A549 (cell line): ENCODE data around the gene IER5L. TPM values are rescaled to one million over a fixed set of nuclear protein-coding genes. Genes with fewer than 3 reads are reported as not detected.

Experiments
- ATAC-seq, 2 experiments: fragments of 200-7000 bp in 1 of 2; fragments of >200 bp in 1 of 2; cut with Nextera tagmentation in 1 of 2; cut with Tn5 transposase in 1 of 2; 3 replicates each; pipeline versions ENCODE4 v1.8.0 to v1.9.1; 2018 to 2020; ENCODE audit warnings: mild to moderate bottlenecking in 1 of 2, moderate library complexity in 1 of 2
- CTCF ChIA-PET: fragments of 300-600 bp; sonication (Branson Sonifier 250); formaldehyde crosslinking; extraction: SDS; loops from one replicate; lab custom pipeline; 2021; ENCODE audit warnings: antibody characterized with exemption, inconsistent platforms; lab: Yijun Ruan, JAX
- POLR2A ChIA-PET: fragments of 350-600 bp; formaldehyde crosslinking; extraction: SDS; loops from one replicate; lab custom pipeline; 2021; ENCODE audit warnings: antibody characterized with exemption, inconsistent platforms; lab: Yijun Ruan, JAX
- DNase-seq, 2 experiments: peaks; one replicate each; pipeline versions ENCODE4 v3.0.0 to v3.0.0-alpha.2; 2011 to 2016; ENCODE audit warnings: low read depth in 1 of 2, low spot score in 1 of 2
- FAIRE-seq: peaks from 2 replicates; lab custom pipeline; 2011; peaks lifted over from hg19 to GRCh38; lab: Jason Lieb, UNC
- H3K27ac ChIP-seq, 2 experiments: fragments of >200 bp; sonication (Bioruptor Twin); formaldehyde crosslinking; 3 replicates each; pipeline ENCODE4 v1.5.1; 2016 to 2017
- H3K4me1 ChIP-seq: fragments of >200 bp; sonication (Bioruptor Twin); formaldehyde crosslinking; 3 replicates; pipeline ENCODE4 v1.6.1; 2016
- H3K4me2 ChIP-seq: fragments of >200 bp; sonication (Bioruptor Twin); formaldehyde crosslinking; 3 replicates; pipeline ENCODE4 v1.6.1; 2016
- H3K4me3 ChIP-seq: fragments of >200 bp; sonication (Bioruptor Twin); formaldehyde crosslinking; 3 replicates; pipeline ENCODE4 v1.5.1; 2016
- H3K9me3 ChIP-seq: fragments of >200 bp; sonication (Bioruptor Twin); formaldehyde crosslinking; 3 replicates; pipeline ENCODE4 v1.6.1; 2016
- CBX8 ChIP-seq: fragments of 200-600 bp; sonication (generic); IDR thresholded peaks from 2 replicates; pipeline ENCODE4 v1.6.1; 2016
- CEBPB ChIP-seq, 2 experiments: fragments of >200 bp in 1 of 2; sonication (Bioruptor Twin) in 1 of 2; formaldehyde crosslinking in 1 of 2; IDR thresholded peaks; 2 replicates each; pipeline ENCODE4 v1.6.1; 2012 to 2016
- CHD2 ChIP-seq: fragments of 150-350 bp; IDR thresholded peaks from 2 replicates; pipeline ENCODE4 v1.6.1; 2014; ENCODE audit warnings: low read length; ENCODE audit not compliant: partially characterized antibody
- EHF ChIP-seq: fragments of 250-450 bp; sonication (Bioruptor Pico); IDR thresholded peaks from 2 replicates; pipeline ENCODE4 v1.5.0; 2020; ENCODE audit warnings: mild to moderate bottlenecking
- FOSL2 ChIP-seq, 2 experiments: fragments of 450-650 bp in 1 of 2; fragments of >200 bp in 1 of 2; sonication (Bioruptor Twin) in 1 of 2; formaldehyde crosslinking; IDR thresholded peaks; 2 replicates each; pipeline versions ENCODE4 v1.5.0 to v1.6.1; 2016 to 2020; ENCODE audit warnings: mild to moderate bottlenecking in 1 of 2, moderate library complexity in 1 of 2
- GATA3 ChIP-seq: IDR thresholded peaks from 2 replicates; pipeline ENCODE4 v1.6.1; 2012; ENCODE audit warnings: borderline replicate concordance
- HEYL ChIP-seq: fragments of 250-450 bp; sonication (Bioruptor Pico); IDR thresholded peaks from 2 replicates; pipeline ENCODE4 v1.8.0; 2021; ENCODE audit warnings: mild to moderate bottlenecking, moderate library complexity
- HMGXB4 ChIP-seq: fragments of 250-450 bp; sonication (Bioruptor Pico); IDR thresholded peaks from 2 replicates; pipeline ENCODE4 v1.5.0; 2021; ENCODE audit warnings: mild to moderate bottlenecking, moderate library complexity, borderline replicate concordance
- JUNB ChIP-seq: fragments of >200 bp; sonication (Bioruptor Twin); formaldehyde crosslinking; IDR thresholded peaks from 2 replicates; pipeline ENCODE4 v1.6.1; 2016
- KDM1A ChIP-seq: fragments of 200-600 bp; sonication (generic); IDR thresholded peaks from 2 replicates; pipeline ENCODE4 v1.6.1; 2016; ENCODE audit warnings: low read depth, mild to moderate bottlenecking
- KDM5A ChIP-seq: fragments of 200-600 bp; sonication (generic); IDR thresholded peaks from 2 replicates; pipeline ENCODE4 v1.6.1; 2016; ENCODE audit warnings: antibody characterized with exemption, mild to moderate bottlenecking
- MYC ChIP-seq: IDR thresholded peaks from 2 replicates; pipeline ENCODE4 v1.6.1; 2012; ENCODE audit warnings: mild to moderate bottlenecking, inconsistent platforms, low read length, improper control_type of control experiment, borderline replicate concordance
- POLR2A ChIP-seq: IDR thresholded peaks from 2 replicates; pipeline ENCODE4 v1.6.1; 2012; ENCODE audit warnings: mild to moderate bottlenecking, low read length
- POLR2AphosphoS2 ChIP-seq: conservative IDR thresholded peaks from 2 replicates; pipeline ENCODE4 v1.6.1; 2012; ENCODE audit warnings: low read length, improper control_type of control experiment, inconsistent platforms
- RARB ChIP-seq: fragments of 250-450 bp; sonication (Bioruptor Pico); IDR thresholded peaks from 2 replicates; pipeline ENCODE4 v1.8.0; 2021; ENCODE audit warnings: mild to moderate bottlenecking, moderate library complexity
- RCOR1 ChIP-seq: fragments of 150-350 bp; IDR thresholded peaks from 2 replicates; pipeline ENCODE4 v1.6.1; 2014; ENCODE audit warnings: antibody characterized with exemption, low read length, low read depth
- RFX5 ChIP-seq: fragments of 450-650 bp; IDR thresholded peaks from 2 replicates; pipeline ENCODE4 v1.7.1; 2014; ENCODE audit warnings: antibody characterized with exemption, mild to moderate bottlenecking, moderate library complexity
- SMC3 ChIP-seq: fragments of >200 bp; sonication (Bioruptor Twin); formaldehyde crosslinking; IDR thresholded peaks from 3 replicates; pipeline ENCODE4 v1.6.1; 2018; ENCODE audit warnings: inconsistent platforms
- TFCP2L1 ChIP-seq: fragments of 250-450 bp; sonication (Bioruptor Pico); IDR thresholded peaks from 2 replicates; pipeline ENCODE4 v1.5.0; 2021; ENCODE audit warnings: mild to moderate bottlenecking
- USF2 ChIP-seq: fragments of 450-650 bp; IDR thresholded peaks from 2 replicates; pipeline ENCODE4 v1.6.1; 2014; ENCODE audit warnings: antibody characterized with exemption
- ZC3H11A ChIP-seq: fragments of 450-650 bp; IDR thresholded peaks from 2 replicates; pipeline ENCODE4 v1.6.1; 2014; ENCODE audit warnings: antibody characterized with exemption, mild to moderate bottlenecking
- ZNF302 ChIP-seq: fragments of 250-450 bp; sonication (Bioruptor Pico); IDR thresholded peaks from 2 replicates; pipeline ENCODE4 v1.9.0; 2021; ENCODE audit warnings: inconsistent platforms, mild to moderate bottlenecking, moderate library complexity
- ZSCAN20 ChIP-seq: fragments of 250-450 bp; sonication (Bioruptor Pico); IDR thresholded peaks from 2 replicates; pipeline ENCODE4 v1.8.0; 2022; ENCODE audit warnings: mild to moderate bottlenecking, moderate library complexity
- polyA plus RNA-seq, 4 experiments: library from polyadenylated mRNA; depleted of rRNA in 3 of 4; stranded (reverse); fragments of >200 nt; fragmentation: RNase III in 1 of 4; extraction: RNeasy Plus Mini Kit Qiagen cat#74134 plus additional on column Dnase treatment in 1 of 4; gene quantifications; 2 replicates in 3 of 4; 3 replicates in 1 of 4; pipeline ENCODE4 v1.2.3, GENCODE V29; 2011 to 2017
- TF ChIP-seq, protein P1 (sequence below): IDR thresholded peaks from 2 replicates; pipeline ENCODE4 v1.6.1; 2012
- TF ChIP-seq, protein P2 (sequence below): fragments of >200 bp; sonication (Bioruptor Twin); formaldehyde crosslinking; IDR thresholded peaks from 3 replicates; pipeline ENCODE4 v1.6.1; 2016

Gene IER5L
- polyA plus RNA-seq, 2 of the 4 experiments (the other 2 are of a cell fraction), result 25.1 to 67.5 TPM

DNA sequence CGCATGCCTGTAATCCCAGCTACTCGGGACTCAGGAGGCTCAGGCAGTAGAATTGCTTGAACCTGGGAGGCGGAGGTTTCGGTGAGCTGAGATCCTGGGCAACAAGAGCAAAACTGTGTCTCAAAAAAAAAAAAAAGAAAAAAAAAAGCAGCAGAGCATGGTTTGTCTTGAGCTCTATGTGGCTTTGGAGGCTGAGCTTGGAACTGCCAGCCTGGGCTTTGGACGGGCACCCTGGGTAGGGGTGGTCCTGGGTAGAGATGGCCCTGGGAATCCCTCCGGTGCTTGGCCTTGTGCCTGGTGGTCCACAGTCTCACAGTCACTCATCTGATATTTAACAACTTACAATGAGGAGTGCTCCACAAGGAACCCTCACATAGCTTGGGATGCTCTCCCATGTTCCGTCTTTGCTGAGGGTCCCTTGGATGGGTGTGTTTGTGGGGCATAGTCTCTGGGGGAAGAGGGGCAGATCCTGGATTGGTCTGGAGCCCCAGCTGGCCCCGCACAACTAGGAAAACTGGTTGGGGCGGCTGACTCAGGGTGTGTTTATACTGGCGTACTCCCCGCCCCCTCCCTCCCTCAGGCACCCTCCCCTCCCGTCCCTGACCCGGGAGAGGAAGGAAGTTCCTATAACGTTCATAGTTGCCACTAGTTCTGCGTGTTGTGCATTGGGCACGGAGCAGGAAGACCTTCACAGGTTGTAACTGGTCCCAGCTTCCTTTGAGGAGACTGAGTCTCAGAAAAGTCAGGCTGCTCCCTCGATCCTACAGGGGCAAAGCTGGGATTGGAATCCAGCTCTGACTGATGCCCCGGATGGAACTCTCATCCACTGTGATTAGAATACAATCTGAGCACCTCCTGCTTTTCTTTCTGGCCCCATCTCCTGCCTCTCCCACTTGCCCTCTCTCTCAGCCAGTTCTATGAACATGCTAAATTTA is 11.2 kb downstream of the IER5L start (continued):
- TF ChIP-seq CEBPB (IDR thresholded peaks at IDR 0.05) (no peak), HMGXB4 (CRISPR knock-in tag) (no peak), RARB (no peak), GATA3 (no peak), ZSCAN20 (no peak), CBX8 (no peak), KDM5A (no peak), EHF (no peak), SMC3 (no peak), ZC3H11A (no peak), POLR2AphosphoS2 (no peak), USF2 (no peak), KDM1A (no peak), FOSL2 (IDR thresholded peaks at IDR 0.05) (no peak), FOSL2 (CRISPR knock-in tag; IDR thresholded peaks at IDR 0.05) (no peak), RFX5 (no peak)
- TF ChIP-seq, protein P1, sequence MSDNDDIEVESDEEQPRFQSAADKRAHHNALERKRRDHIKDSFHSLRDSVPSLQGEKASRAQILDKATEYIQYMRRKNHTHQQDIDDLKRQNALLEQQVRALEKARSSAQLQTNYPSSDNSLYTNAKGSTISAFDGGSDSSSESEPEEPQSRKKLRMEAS, result peak; percentile 61; the same call in 1 of the 2 replicates

DNA sequence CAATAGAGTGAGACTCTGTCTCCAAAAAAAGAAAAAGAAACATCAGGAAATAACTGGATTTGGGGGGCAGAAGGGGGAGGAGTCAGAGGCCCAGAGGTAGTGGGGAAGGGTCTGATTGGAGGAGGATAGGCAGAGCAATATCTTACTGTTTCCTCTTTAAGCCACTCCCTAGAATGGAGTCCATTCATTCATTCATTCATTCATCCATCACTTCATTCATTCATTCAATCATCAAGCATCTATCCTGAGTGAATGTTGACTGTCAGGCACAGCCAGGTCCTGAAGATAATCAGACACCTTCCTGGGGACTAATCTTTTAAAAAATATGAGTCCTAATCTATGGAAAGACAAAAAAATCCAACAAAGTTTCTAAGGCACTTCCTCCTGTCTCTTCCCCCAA is 12.9 kb downstream of the IER5L start:
- no peak for ATAC-seq
- TF ChIP-seq RCOR1 (no peak), SMC3 (no peak), CHD2 (no peak), POLR2A (no peak), TFCP2L1 (CRISPR knock-in tag) (no peak), ZNF302 (CRISPR knock-in tag) (no peak), HEYL (CRISPR knock-in tag) (no peak), JUNB (no peak), MYC (no peak)
- TF ChIP-seq, protein P2, sequence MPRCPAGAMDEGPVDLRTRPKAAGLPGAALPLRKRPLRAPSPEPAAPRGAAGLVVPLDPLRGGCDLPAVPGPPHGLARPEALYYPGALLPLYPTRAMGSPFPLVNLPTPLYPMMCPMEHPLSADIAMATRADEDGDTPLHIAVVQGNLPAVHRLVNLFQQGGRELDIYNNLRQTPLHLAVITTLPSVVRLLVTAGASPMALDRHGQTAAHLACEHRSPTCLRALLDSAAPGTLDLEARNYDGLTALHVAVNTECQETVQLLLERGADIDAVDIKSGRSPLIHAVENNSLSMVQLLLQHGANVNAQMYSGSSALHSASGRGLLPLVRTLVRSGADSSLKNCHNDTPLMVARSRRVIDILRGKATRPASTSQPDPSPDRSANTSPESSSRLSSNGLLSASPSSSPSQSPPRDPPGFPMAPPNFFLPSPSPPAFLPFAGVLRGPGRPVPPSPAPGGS, result no peak
- TF ChIP-seq, all 56 proteins: peak for 0
- Histone ChIP-seq H3K4me1 (peaks cover 38% of the 10 kb centered on the region), H3K27ac (peak overlapping the region in 1 of 2 experiments; percentile 94; a peak in 2 of 6 replicates), H3K4me3 (no peak overlapping the region), H3K4me2 (no peak overlapping the region), H3K9me3 (no peaks in the 10 kb centered on the region)
- CTCF ChIA-PET, result interaction anchor here (1.0 to 38.0 kb wide), 6 partner anchors 8 to 459 kb away, joined by 3 to 1029 read pairs (median 9); partner anchors contain the start of gene C9orf50
- POLR2A ChIA-PET, result no interaction called here
- FAIRE-seq (no peak), DNase-seq (no peak)
